Right cardiac atrium (tissue), 5 donors: ENCODE data around the gene AHDC1. TPM values are rescaled to one million over a fixed set of nuclear protein-coding genes. Genes with fewer than 3 reads are reported as not detected.

Source experiments
- ATAC-seq, 2 donors: fragments of 200-7000 bp; cut with Tn5 transposase; one replicate each; pipeline versions ENCODE4 v1.8.0 to v1.9.1; 2020; ENCODE audit warnings: moderate library complexity in 2 of 2, mild to moderate bottlenecking in 1 of 2
- DNase-seq, 3 donors: peaks; one replicate each; pipeline ENCODE4 v3.0.0-alpha.2; 2020
- H3K27ac ChIP-seq: one replicate; pipeline ENCODE4 v1.5.1; 2013; ENCODE audit warnings: mild to moderate bottlenecking, low read length, control low read depth, moderate library complexity
- H3K27me3 ChIP-seq: one replicate; pipeline ENCODE4 v1.6.1; 2013; ENCODE audit not compliant: control insufficient read depth, insufficient read depth
- H3K4me1 ChIP-seq: one replicate; pipeline ENCODE4 v1.6.1; 2013; ENCODE audit warnings: low read length; ENCODE audit not compliant: control insufficient read depth, insufficient read depth
- H3K4me3 ChIP-seq: one replicate; pipeline ENCODE4 v1.5.1; 2013; ENCODE audit warnings: low read length, control low read depth
- H3K9me3 ChIP-seq: one replicate; pipeline ENCODE4 v1.6.1; 2013; ENCODE audit warnings: low read length; ENCODE audit not compliant: control insufficient read depth
- WGBS: extraction: QIAGEN DNeasy Blood & Tissue Kit; methylation state at CpG from one replicate; pipeline ENCODE4 v1.1.7; 2013; 5-methylcytosine and 5-hydroxymethylcytosine counted together
- intact Hi-C, 4 donors: fragments of 100-400 bp; cut with DNase I; formaldehyde crosslinking; loops; one replicate each; pipeline versions ENCODE4 v1.11.0 to v1.14.0; 2022 to 2023
- polyA plus RNA-seq: library from polyadenylated mRNA; stranded (reverse); fragments of 200-250 nt; gene quantifications from one replicate; pipeline ENCODE4 v1.2.3, GENCODE V29; 2013
- total RNA-seq, 4 donors: library from RNA; stranded (reverse); fragmentation: NEBNext Ultra II Directional; extraction: Animal tissue kit (Norgen Biotek cat#: 25700); gene quantifications; one replicate each; pipeline ENCODE4 v1.2.1, GENCODE V29; 2021
- donor health status: healthy with polysubstance abuse.
- donor health status: DM: no; HTN: yes; CAD: no.
- donor health status: DM: no; HTN: no; CAD: no.
- donor health status: DM: no; HTN: yes; CAD: no; lungs with severe emphysema.
- donor health status: DM: yes; HTN: yes; CAD: no.

Gene AHDC1
- total and polyA plus RNA-seq, 5 donors: 26.3 to 53.5 (median 48.5) TPM

DNA sequence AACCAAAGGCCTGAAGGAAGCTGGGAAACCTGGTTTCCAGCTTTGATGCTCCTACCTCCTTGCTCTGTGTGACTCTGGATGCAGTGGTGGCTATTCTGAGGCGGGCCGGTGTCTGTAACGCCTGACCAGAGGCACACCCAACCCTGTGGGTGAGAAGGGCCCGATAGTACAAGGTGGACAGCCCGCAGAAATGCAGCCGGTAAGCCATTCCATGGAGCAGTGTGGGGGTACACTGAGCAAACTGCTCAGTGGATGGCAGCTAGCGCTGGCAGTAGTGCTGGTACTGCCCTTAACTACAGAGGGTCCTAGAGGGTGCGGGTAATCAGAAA, 36.0 kb downstream of the AHDC1 start:
- intact Hi-C loops: loop anchor here in 2 of 4 donors (5.0 kb wide), 2 partner anchors 34 to 41 kb away; partner anchors contain the start of gene AHDC1 (in 1 of the 2)

DNA sequence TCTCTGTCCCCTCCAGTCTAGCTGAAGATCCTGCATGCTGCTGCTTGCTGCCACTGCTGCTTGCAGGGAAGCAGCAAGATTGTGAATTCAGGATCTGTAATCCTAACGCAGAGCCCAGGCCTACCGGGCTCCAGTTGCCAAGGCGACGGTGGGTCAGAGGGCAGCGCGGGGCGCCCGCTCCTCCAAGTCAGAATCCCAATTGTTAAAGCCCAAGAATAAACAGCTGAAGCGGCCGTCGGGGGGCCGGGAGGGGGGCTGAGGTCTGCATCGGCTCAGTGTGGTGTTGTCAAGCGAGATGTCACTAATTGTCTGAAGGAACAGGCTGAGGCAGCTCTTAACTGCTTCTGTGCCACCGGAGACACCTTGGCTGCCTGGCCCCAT, 36.8 kb downstream of the AHDC1 start:
- WGBS: 55% methylated on average over 15 of the region's 15 CpGs
- Histone ChIP-seq H3K27me3 (no peaks in the 10 kb centered on the region), H3K4me1 (peaks cover 70% of the 10 kb centered on the region), H3K9me3 (no peaks in the 10 kb centered on the region), H3K27ac (peak overlapping the region; percentile 73), H3K4me3 (no peak overlapping the region)
- no peak for ATAC-seq
- intact Hi-C loops: loop anchor here in 2 of 4 donors (5.0 kb wide), 2 partner anchors 35 to 40 kb away; partner anchors contain the start of gene AHDC1 (in 1 of the 2)
- peak in 1 of 3 donors; percentile 60 for DNase-seq

More for the DNA sequence above, 36.0 kb downstream of the AHDC1 start:
- H3K4me3 ChIP-seq: no peak overlapping the region
- peak overlapping the region; percentile 85 for H3K27ac ChIP-seq
- DNase-seq (peak in 1 of 3 donors; percentile 56), ATAC-seq (no peak)
- peaks cover 70% of the 10 kb centered on the region for H3K4me1 ChIP-seq
- 63% methylated on average over 8 of the region's 8 CpGs for WGBS
- H3K9me3 ChIP-seq: no peaks in the 10 kb centered on the region
- no peaks in the 10 kb centered on the region for H3K27me3 ChIP-seq

DNA sequence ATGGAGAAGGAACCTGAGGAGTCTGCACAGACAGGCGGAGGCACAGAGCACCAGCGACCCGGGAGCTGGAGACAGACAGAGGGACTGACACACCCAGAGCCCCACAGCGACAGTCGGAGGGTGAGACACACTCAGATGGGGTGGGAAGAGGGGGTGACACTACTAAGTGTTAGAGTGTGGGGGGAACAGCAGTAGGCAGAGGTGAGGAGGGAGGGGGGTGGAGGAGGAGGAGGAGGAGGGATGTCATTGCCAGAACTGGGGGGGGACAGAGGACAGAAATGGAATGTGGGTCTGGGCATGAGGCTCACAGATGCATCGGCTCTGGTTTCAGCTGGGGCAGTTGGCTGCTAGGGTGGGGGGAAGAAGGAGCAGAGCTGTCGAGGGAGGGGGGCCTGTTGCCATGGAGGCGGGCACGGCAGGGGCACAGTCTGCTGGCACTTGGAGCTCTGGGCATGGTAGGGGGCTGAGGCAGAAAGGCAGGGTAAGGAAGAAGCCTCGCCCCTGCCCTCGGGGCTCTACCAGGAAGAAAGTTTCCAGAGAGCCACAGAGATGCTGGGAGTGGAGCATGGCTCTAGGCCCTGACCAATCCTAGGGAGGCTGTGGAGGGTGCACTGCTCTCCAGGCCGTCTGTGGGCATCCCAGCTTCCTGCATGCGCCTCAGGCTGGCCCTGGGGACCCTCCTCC, 37.3 kb downstream of the AHDC1 start:
- Histone ChIP-seq H3K27me3 (no peaks in the 10 kb centered on the region), H3K4me1 (peaks cover 71% of the 10 kb centered on the region), H3K27ac (peak overlapping the region; percentile 73), H3K9me3 (no peaks in the 10 kb centered on the region), H3K4me3 (no peak overlapping the region)
- ATAC-seq (no peak), DNase-seq (peak in 2 of 3 donors; percentile 66 to 67)
- 41% methylated on average over 13 of the region's 13 CpGs for WGBS
- intact Hi-C loops: loop anchor here in 2 of 4 donors (5.0 kb wide), 2 partner anchors 36 to 39 kb away; partner anchors contain the start of gene AHDC1 (in 1 of the 2)

DNA sequence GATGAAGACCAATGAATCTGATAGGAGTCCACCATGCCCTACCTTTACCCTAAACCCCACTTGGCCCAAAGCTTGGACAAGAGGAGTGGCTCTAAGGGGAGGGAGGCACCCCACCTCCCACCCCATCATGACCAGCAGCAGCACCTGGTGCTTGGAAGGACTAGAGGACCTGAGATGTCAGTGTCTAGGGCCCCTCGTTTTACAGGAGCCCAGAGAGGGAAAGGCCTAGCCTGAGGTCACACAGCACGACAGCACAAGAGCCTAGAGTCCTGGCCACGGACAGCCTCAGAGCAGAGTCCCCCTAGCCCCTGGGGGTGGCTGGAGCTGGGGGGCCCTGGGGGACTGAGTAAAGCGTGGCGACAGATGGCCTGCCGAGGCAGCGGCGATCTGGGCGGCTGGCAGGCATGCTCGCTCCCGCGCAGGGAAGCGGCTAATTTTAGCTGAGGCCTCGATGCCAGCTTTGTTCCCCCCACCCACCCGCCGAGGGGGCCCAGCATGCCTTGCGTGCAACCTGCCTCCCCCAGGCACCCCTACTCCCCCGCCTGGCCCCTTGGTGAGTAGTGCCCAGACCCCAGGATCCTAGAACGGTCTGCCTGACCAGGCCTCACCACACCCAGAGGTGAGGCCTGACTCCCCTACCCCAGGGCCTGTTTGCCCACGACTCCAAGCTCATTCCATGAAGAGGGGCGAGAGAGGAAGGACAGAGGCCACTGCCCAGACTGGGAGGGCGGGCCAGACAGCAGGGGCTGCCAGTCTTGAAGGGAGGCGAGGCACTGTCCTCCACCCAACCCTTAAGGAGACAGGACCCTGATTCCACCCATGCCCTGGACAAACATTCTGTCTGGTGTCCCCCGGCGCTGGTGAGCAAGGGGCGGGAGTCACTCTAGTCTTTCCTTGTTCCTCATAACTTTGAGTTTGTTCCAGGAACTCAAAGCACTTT, 39.0 kb downstream of the AHDC1 start:
- intact Hi-C loops: loop anchor here in 2 of 4 donors (5.0 kb wide), 3 partner anchors 32 to 38 kb away; partner anchors contain the start of gene AHDC1 (in 1 of the 2)
- Histone ChIP-seq H3K4me1 (peaks cover 76% of the 10 kb centered on the region), H3K9me3 (no peaks in the 10 kb centered on the region), H3K4me3 (no peak overlapping the region), H3K27me3 (no peaks in the 10 kb centered on the region), H3K27ac (peak overlapping the region; percentile 92)
- ATAC-seq (peak; percentile 1), DNase-seq (peak; percentile 67 to 89 (median 84))
- 46% methylated on average over 26 of the region's 26 CpGs for WGBS

DNA sequence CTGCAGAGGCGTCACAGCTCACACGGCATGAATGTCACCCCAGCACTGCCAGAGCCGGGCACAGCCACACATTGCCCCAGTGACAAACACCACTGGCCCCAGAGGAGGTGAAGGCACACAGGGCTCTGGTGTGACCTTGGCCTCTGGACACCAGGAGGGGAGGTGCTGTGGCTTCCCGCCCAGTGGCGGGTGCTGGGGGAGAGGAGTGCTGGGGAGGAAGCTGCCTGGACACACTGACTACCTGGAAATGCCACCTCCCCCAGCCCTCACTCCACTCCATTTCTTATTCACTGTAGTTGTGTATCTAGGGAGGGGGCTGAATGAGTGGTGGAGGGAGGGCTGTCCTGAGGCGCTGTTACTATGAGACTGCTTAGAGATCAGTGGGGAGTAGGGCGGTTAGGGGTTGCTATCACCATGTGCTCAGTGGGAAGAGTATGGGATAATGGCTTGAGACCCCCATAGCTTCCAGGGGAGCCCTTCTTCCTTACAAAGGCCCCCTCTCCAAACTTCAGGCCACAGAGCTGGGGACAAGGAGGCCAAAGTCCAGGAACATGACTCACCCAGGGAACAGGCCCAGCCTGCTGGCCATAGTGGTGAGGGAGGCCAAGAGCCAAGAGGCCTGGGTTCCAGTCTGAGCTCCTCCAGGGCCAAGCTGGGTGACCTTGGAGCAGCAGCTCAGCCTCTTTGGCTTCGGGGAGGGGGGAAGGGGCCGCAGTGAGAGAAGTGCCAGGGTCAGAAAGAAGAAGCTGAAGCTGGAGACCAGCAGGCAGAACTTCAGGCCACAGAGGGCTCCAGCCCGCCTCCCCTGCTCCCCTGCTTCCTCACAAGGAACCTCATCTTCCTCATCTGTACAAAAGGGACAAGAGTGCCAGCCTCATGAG, 40.1 kb downstream of the AHDC1 start:
- peak overlapping the region; percentile 92 for H3K27ac ChIP-seq
- WGBS: 32% methylated on average over 10 of the region's 10 CpGs
- no peaks in the 10 kb centered on the region for H3K27me3 ChIP-seq
- DNase-seq (peak; percentile 79 to 89 (median 87)), ATAC-seq (peak; percentile 39 to 44)
- no peak overlapping the region for H3K4me3 ChIP-seq
- H3K9me3 ChIP-seq: no peaks in the 10 kb centered on the region
- H3K4me1 ChIP-seq: peaks cover 69% of the 10 kb centered on the region
- intact Hi-C loops: loop anchor here in 1 of 4 donors (5.0 kb wide), 1 partner anchor 33 kb away; no protein-coding TSS in a partner anchor

DNA sequence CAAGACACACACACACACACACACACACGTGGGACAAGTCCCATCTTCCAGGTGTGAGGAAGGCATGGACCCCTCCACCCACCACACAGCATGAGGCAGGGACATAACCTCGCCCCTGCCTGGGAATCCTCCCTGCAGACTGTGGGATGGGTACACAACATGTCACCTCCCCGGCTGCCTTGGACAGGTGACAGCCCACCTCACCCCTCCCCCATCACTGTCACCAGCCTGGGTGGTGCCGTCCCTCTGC, 40.7 kb downstream of the AHDC1 start:
- WGBS: 45% methylated on average over 4 of the region's 4 CpGs
- ATAC-seq: no peak
- peaks cover 69% of the 10 kb centered on the region for H3K4me1 ChIP-seq
- intact Hi-C loops: loop anchor here in 1 of 4 donors (5.0 kb wide), 1 partner anchor 34 kb away; no protein-coding TSS in a partner anchor
- H3K27ac ChIP-seq: peak overlapping the region; percentile 92
- H3K4me3 ChIP-seq: no peak overlapping the region
- no peaks in the 10 kb centered on the region for H3K27me3 ChIP-seq
- no peak for DNase-seq
- H3K9me3 ChIP-seq: no peaks in the 10 kb centered on the region

DNA sequence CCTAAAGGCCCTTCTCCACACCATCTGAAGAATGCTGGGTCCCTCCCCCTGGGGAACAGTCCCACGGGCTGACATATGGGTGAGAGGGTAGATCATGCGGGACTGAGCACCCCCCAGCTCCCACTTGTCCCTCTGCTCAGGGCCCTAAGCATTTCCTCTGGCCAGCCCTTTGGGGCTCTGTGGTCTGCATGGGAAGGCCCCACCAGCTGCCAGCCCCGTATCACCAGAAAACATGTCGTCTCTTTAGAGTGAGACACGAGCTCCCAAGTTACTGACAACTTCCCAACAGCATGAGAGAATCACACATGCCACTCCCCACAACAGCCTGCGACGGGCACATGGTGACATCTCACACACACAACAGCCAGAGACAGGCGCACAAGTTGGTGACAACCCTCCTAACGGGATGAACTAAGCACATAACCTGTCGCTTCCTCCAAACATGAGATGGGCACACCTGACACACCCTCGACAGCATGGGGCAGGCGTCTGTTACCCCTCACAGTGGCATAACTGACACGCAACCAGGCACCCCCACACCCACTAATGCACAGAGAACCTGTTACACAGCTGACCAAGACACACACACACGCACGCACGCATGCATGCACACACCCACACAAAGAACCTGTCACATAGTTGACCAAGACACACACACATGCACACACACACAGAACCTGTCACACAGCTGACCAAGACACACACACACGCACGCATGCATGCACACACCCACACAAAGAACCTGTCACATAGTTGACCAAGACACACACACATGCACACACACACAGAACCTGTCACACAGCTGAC, 41.2 kb downstream of the AHDC1 start:
- intact Hi-C loops: loop anchor here in 1 of 4 donors (5.0 kb wide), 1 partner anchor 35 kb away; no protein-coding TSS in a partner anchor
- Histone ChIP-seq H3K4me1 (peaks cover 64% of the 10 kb centered on the region), H3K27me3 (no peaks in the 10 kb centered on the region), H3K9me3 (no peaks in the 10 kb centered on the region), H3K4me3 (no peak overlapping the region), H3K27ac (peak overlapping the region; percentile 92)
- ATAC-seq: no peak
- DNase-seq: peak in 2 of 3 donors; percentile 66 to 68
- 64% methylated on average over 18 of the region's 18 CpGs for WGBS

DNA sequence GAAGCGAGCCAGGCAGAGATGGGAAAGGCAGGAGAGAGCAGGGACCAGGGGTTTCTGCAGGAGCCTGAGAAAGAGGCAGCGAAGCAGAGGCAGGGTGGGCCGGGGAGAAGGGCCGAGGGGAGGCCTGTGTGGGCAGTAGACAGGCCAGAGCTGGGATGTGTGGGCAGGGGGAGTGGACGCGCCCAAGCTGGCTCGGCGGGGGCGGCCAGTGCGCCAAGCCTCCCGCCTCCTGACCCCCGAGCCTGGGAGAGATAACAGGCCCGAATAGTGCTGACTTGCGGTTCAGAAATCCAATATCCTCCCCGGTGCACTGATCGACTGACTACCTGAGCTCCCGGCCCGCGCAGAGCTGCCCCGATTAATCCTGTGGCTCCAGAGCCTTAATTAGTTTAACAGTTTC, 41.9 kb downstream of the AHDC1 start:
- H3K4me3 ChIP-seq: no peak overlapping the region
- H3K4me1 ChIP-seq: peaks cover 61% of the 10 kb centered on the region
- no peaks in the 10 kb centered on the region for H3K9me3 ChIP-seq
- 38% methylated on average over 20 of the region's 20 CpGs for WGBS
- DNase-seq: peak in 2 of 3 donors; percentile 63 to 73
- intact Hi-C loops: loop anchor here in 1 of 4 donors (5.0 kb wide), 1 partner anchor 35 kb away; no protein-coding TSS in a partner anchor
- no peaks in the 10 kb centered on the region for H3K27me3 ChIP-seq
- peak overlapping the region; percentile 63 for H3K27ac ChIP-seq
- no peak for ATAC-seq

DNA sequence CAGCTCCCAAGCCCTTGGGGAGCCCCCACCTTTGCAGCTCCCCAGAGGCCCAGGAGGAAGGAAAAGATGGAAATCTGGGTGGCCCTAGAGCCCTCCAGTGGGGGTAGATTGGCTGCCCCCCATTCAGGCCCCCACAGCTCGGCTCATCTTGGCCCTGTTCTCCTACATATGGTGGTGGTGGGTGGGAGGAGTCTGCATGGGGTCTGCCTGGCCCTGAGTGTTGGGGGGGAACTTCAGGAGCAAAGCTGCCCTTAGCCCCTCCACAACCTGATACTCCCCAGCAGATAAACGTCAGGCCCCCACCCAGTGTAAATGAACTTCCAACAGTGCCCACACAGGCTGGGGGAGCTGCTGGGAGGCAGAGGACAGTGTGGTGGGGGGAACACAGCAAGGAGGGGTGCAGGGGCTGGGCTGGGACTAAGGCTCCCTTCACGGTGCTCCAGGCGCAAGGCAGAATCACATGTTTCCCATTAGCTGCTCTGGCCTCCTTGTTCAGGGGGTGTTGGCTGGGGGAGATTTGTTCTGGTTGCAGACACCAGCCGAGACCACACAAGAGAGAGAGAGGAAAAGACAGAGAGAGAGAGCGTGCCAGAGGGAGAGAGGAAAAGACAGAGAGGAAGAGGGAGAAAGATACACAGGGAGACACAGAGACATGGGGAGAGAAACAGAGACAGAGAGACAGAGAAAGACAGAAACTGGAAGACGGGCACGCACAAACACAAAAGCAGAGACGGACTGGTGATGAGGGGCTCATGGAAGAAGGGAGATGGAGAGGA, 42.6 kb downstream of the AHDC1 start:
- DNase-seq: peak in 1 of 3 donors; percentile 68
- no peak for ATAC-seq
- H3K4me1 ChIP-seq: peaks cover 54% of the 10 kb centered on the region

More for the DNA sequence above, 42.6 kb downstream of the AHDC1 start:
- no peaks in the 10 kb centered on the region for H3K27me3 ChIP-seq
- 31% methylated on average over 9 of the region's 9 CpGs for WGBS
- H3K9me3 ChIP-seq: no peaks in the 10 kb centered on the region
- no peak overlapping the region for H3K4me3 ChIP-seq
- intact Hi-C loops: loop anchor here in 1 of 4 donors (5.0 kb wide), 1 partner anchor 36 kb away; no protein-coding TSS in a partner anchor
- peak overlapping the region; percentile 63 for H3K27ac ChIP-seq
